Measurements from ENCODE around the gene DOHH. TPM values are rescaled to one million over a fixed set of nuclear protein-coding genes. Genes with fewer than 3 reads are reported as not detected.
"Not testable (repeated sequence)": the region's sequence is repeated elsewhere in the genome, so short reads cannot be mapped to it uniquely, and the experiment has no call there.

DOHH gene
- total RNA-seq, 1 donor from 2014 or later, result 10.1 TPM

- H3K27me3 Mint-ChIP-seq (ENCODE audit: low read depth), result no peaks in the 10 kb centered on the region
- peak overlapping the region; percentile 27 for H3K4me3 Mint-ChIP-seq (ENCODE audit: unreplicated experiment)
- DNase-seq (ENCODE audit: low spot score), result no peak
- peak overlapping the region; percentile 98 for H3K27ac Mint-ChIP-seq (ENCODE audit: unreplicated experiment)
- H3K9me3 Mint-ChIP-seq (ENCODE audit: low read depth), result no peaks in the 10 kb centered on the region
- TF ChIP-seq CTCF (IDR thresholded peaks at IDR 0.05), result no peak
- H3K36me3 Mint-ChIP-seq (ENCODE audit: low read depth), result peaks cover 14% of the 10 kb centered on the region
- peaks cover 13% of the 10 kb centered on the region for H3K4me1 Mint-ChIP-seq (ENCODE audit: low read depth)
Observed at GRCh38 chr19:3450796-3451411, 49.6 kb downstream of the DOHH start.

GRCh38 chr19:3448616-3449334, 51.7 kb downstream of the DOHH start:
- DNase-seq (ENCODE audit: low spot score), result no peak
- H3K4me3 Mint-ChIP-seq (ENCODE audit: unreplicated experiment), result no peak overlapping the region
- no peak for TF ChIP-seq CTCF (IDR thresholded peaks at IDR 0.05)

GRCh38 chr19:3446657-3447056, 53.8 kb downstream of the DOHH start:
- H3K9me3 Mint-ChIP-seq (ENCODE audit: low read depth); H3K4me3 Mint-ChIP-seq (ENCODE audit: unreplicated experiment); DNase-seq (ENCODE audit: low spot score); H3K27me3 Mint-ChIP-seq (ENCODE audit: low read depth); H3K27ac Mint-ChIP-seq (ENCODE audit: unreplicated experiment): not testable (repeated sequence)
- peaks cover 29% of the 10 kb centered on the region for H3K4me1 Mint-ChIP-seq (ENCODE audit: low read depth)
- H3K36me3 Mint-ChIP-seq (ENCODE audit: low read depth), result peaks cover 12% of the 10 kb centered on the region

More at GRCh38 chr19:3448616-3449334, 51.7 kb downstream of the DOHH start:
- Mint-ChIP-seq H3K9me3 (ENCODE audit: low read depth) (no peaks in the 10 kb centered on the region), H3K27me3 (ENCODE audit: low read depth) (no peaks in the 10 kb centered on the region), H3K27ac (ENCODE audit: unreplicated experiment) (no peak overlapping the region), H3K4me1 (ENCODE audit: low read depth) (peaks cover 21% of the 10 kb centered on the region), H3K36me3 (ENCODE audit: low read depth) (peaks cover 15% of the 10 kb centered on the region)

GRCh38 chr19:3444695-3445234, 55.7 kb downstream of the DOHH start:
- Mint-ChIP-seq H3K27ac (ENCODE audit: unreplicated experiment) (no peak overlapping the region), H3K9me3 (ENCODE audit: low read depth) (no peaks in the 10 kb centered on the region), H3K36me3 (ENCODE audit: low read depth) (peaks cover 4% of the 10 kb centered on the region), H3K4me3 (ENCODE audit: unreplicated experiment) (no peak overlapping the region), H3K4me1 (ENCODE audit: low read depth) (peaks cover 16% of the 10 kb centered on the region), H3K27me3 (ENCODE audit: low read depth) (no peaks in the 10 kb centered on the region)
- no peak for DNase-seq (ENCODE audit: low spot score)
- TF ChIP-seq CTCF (IDR thresholded peaks at IDR 0.05), result no peak

GRCh38 chr19:3443840-3444694, 56.4 kb downstream of the DOHH start:
- Mint-ChIP-seq H3K27me3 (ENCODE audit: low read depth) (no peaks in the 10 kb centered on the region), H3K36me3 (ENCODE audit: low read depth) (peaks cover 4% of the 10 kb centered on the region), H3K4me3 (ENCODE audit: unreplicated experiment) (no peak overlapping the region), H3K9me3 (ENCODE audit: low read depth) (no peaks in the 10 kb centered on the region), H3K27ac (ENCODE audit: unreplicated experiment) (peak overlapping the region; percentile 62), H3K4me1 (ENCODE audit: low read depth) (peaks cover 16% of the 10 kb centered on the region)
- no peak for DNase-seq (ENCODE audit: low spot score)
- TF ChIP-seq CTCF (IDR thresholded peaks at IDR 0.05), result no peak

Data from chondrocyte (in vitro differentiated cells).